DND-41 (cell line): ENCODE measurements around the gene SLAMF7.
A peak's percentile ranks its signal among the peaks of the same experiment; 100 is the strongest.
"Not testable (repeated sequence)": the region's sequence is repeated elsewhere in the genome, so short reads cannot be mapped to it uniquely, and the experiment has no call there.

Experiments used
- ATAC-seq: fragments of 200-7000 bp; cut with Tn5 transposase; 3 replicates; pipeline ENCODE4 v1.9.1; 2021; ENCODE audit warnings: low read depth; ENCODE audit not compliant: insufficient read depth
- DNase-seq: peaks from one replicate; pipeline ENCODE4 v3.0.0-alpha.2; 2020
- H2AFZ ChIP-seq: 2 replicates; pipeline ENCODE4 v1.6.0; 2012; ENCODE audit warnings: low read depth, low read length
- H3K27ac ChIP-seq: 2 replicates; pipeline ENCODE4 v1.5.1; 2012; ENCODE audit warnings: low read length, inconsistent platforms
- H3K27me3 ChIP-seq: fragments of 200-600 bp; sonication (generic); 2 replicates; pipeline ENCODE4 v1.6.0; 2012; ENCODE audit warnings: low read length, mild to moderate bottlenecking, inconsistent platforms; ENCODE audit not compliant: insufficient read depth, poor library complexity
- H3K36me3 ChIP-seq: 2 replicates; pipeline ENCODE4 v1.5.1; 2012; ENCODE audit warnings: low read length, inconsistent platforms; ENCODE audit not compliant: insufficient read depth
- H3K4me1 ChIP-seq: 2 replicates; pipeline ENCODE4 v1.5.1; 2012; ENCODE audit warnings: mild to moderate bottlenecking, low read length; ENCODE audit not compliant: insufficient read depth
- H3K4me2 ChIP-seq: 2 replicates; pipeline ENCODE4 v1.6.0; 2012; ENCODE audit warnings: mild to moderate bottlenecking, moderate library complexity, low read length, inconsistent platforms; ENCODE audit not compliant: insufficient read depth
- H3K4me3 ChIP-seq, 2 experiments: fragments of 200-600 bp in 1 of 2; shearing (Covaris generic) in 1 of 2; 2 replicates each; pipeline ENCODE4 v1.5.1; 2012 to 2016; ENCODE audit warnings: inconsistent platforms in 2 of 2, low read length in 2 of 2, mild to moderate bottlenecking in 2 of 2, low read depth in 1 of 2, moderate library complexity in 1 of 2
- H3K79me2 ChIP-seq: 2 replicates; pipeline ENCODE4 v1.6.0; 2012; ENCODE audit warnings: low read length, inconsistent platforms; ENCODE audit not compliant: insufficient read depth
- H3K9ac ChIP-seq: 2 replicates; pipeline ENCODE4 v1.6.0; 2012; ENCODE audit warnings: low read depth, mild to moderate bottlenecking, inconsistent platforms, low read length, moderate library complexity
- H3K9me3 ChIP-seq: 2 replicates; pipeline ENCODE4 v1.5.1; 2012; ENCODE audit warnings: low read length, moderate library complexity, mild to moderate bottlenecking, inconsistent platforms; ENCODE audit not compliant: insufficient read depth, severe bottlenecking
- H4K20me1 ChIP-seq: 2 replicates; pipeline ENCODE4 v1.6.0; 2012; ENCODE audit warnings: low read length; ENCODE audit not compliant: insufficient read depth
- CTCF ChIP-seq: IDR thresholded peaks from 2 replicates; pipeline ENCODE4 v1.5.1; 2012; ENCODE audit warnings: borderline replicate concordance, low read length, moderate library complexity, mild to moderate bottlenecking; ENCODE audit not compliant: poor library complexity, severe bottlenecking; ENCODE audit errors: extremely low read depth
- EZH2 ChIP-seq: IDR thresholded peaks from 3 replicates; pipeline ENCODE4 v1.6.1; 2012; ENCODE audit warnings: borderline replicate concordance, low read depth, mild to moderate bottlenecking, moderate library complexity, low read length, inconsistent platforms; ENCODE audit not compliant: severe bottlenecking

SLAMF7 gene

GRCh38 chr1:160713161-160713560, 25.9 kb upstream of the SLAMF7 start:
- peaks cover 37% of the 10 kb centered on the region for H3K79me2 ChIP-seq
- ATAC-seq = no peak
- H3K4me1 ChIP-seq = peaks cover 67% of the 10 kb centered on the region
- DNase-seq = no peak
- no peak overlapping the region for H2AFZ ChIP-seq
- peak overlapping the region; percentile 99 for H3K27ac ChIP-seq
- no peaks in the 10 kb centered on the region for H4K20me1 ChIP-seq
- peak overlapping the region; percentile 90 for H3K4me2 ChIP-seq
- H3K27me3 ChIP-seq = no peaks in the 10 kb centered on the region
- H3K9me3 ChIP-seq = no peaks in the 10 kb centered on the region
- no peaks in the 10 kb centered on the region for H3K36me3 ChIP-seq
- H3K4me3 ChIP-seq = no peak overlapping the region
- H3K9ac ChIP-seq = no peak overlapping the region
- no peak for TF ChIP-seq EZH2

- H3K36me3 ChIP-seq, H3K9me3 ChIP-seq, H3K4me3 ChIP-seq, H3K27me3 ChIP-seq, H4K20me1 ChIP-seq, H2AFZ ChIP-seq: not testable (repeated sequence)
- ATAC-seq (peak; percentile 77), DNase-seq (peak; percentile 67)
- H3K9ac ChIP-seq = peak overlapping the region; percentile 19
- H3K4me2 ChIP-seq = peak overlapping the region; percentile 46
- H3K27ac ChIP-seq = peak overlapping the region; percentile 70
- peak; percentile 29 for TF ChIP-seq CTCF
- peaks cover 27% of the 10 kb centered on the region for H3K79me2 ChIP-seq
- peaks cover 57% of the 10 kb centered on the region for H3K4me1 ChIP-seq
These were observed 24.9 kb upstream of the SLAMF7 start for GRCh38 chr1:160714034-160714648.

- H3K4me2 ChIP-seq = no peak overlapping the region
- no peaks in the 10 kb centered on the region for H3K36me3 ChIP-seq
- peaks cover 8% of the 10 kb centered on the region for H3K79me2 ChIP-seq
- H3K4me1 ChIP-seq = peaks cover 43% of the 10 kb centered on the region
- no peaks in the 10 kb centered on the region for H3K9me3 ChIP-seq
- no peaks in the 10 kb centered on the region for H3K27me3 ChIP-seq
- no peak for ATAC-seq
- H4K20me1 ChIP-seq = no peaks in the 10 kb centered on the region
- H3K27ac ChIP-seq = no peak overlapping the region
- no peak for DNase-seq
- no peak for TF ChIP-seq EZH2
- TF ChIP-seq CTCF = no peak
- no peak overlapping the region for H3K9ac ChIP-seq
- H3K4me3 ChIP-seq = no peak overlapping the region
- no peak overlapping the region for H2AFZ ChIP-seq
These were observed 23.0 kb upstream of the SLAMF7 start for GRCh38 chr1:160716013-160716412.

GRCh38 chr1:160717306-160717705, 21.7 kb upstream of the SLAMF7 start:
- Histone ChIP-seq H3K9me3 (no peaks in the 10 kb centered on the region), H3K4me2 (no peak overlapping the region), H3K9ac (no peak overlapping the region), H2AFZ (no peak overlapping the region), H3K4me3 (no peak overlapping the region), H3K27ac (no peak overlapping the region), H3K79me2 (0 out of 2 replicates have a peak, but pooled peaks cover 2% of the 10 kb centered on the region), H3K36me3 (no peaks in the 10 kb centered on the region), H3K4me1 (peaks cover 31% of the 10 kb centered on the region), H4K20me1 (no peaks in the 10 kb centered on the region), H3K27me3 (no peaks in the 10 kb centered on the region)
- ATAC-seq = no peak
- DNase-seq = no peak
- TF ChIP-seq CTCF (no peak), EZH2 (no peak)
